Mesenchymal stem cell (in vitro differentiated cells and primary cell): ENCODE results near the gene KHSRP.
A peak's percentile ranks its signal among the peaks of the same experiment; 100 is the strongest.

Experiments used
- DNase-seq: peaks from one replicate; pipeline ENCODE4 v3.0.0-alpha.2; 2013
- H2AFZ ChIP-seq: one replicate; pipeline ENCODE4 v1.6.1; 2013; ENCODE audit warnings: low read depth, mild to moderate bottlenecking, control low read depth, inconsistent platforms, low read length, moderate library complexity
- H2AK5ac ChIP-seq: 2 replicates; pipeline ENCODE4 v1.6.1; 2013; ENCODE audit warnings: low read length, moderate library complexity, mild to moderate bottlenecking, inconsistent platforms; ENCODE audit not compliant: severe bottlenecking
- H2BK120ac ChIP-seq: one replicate; pipeline ENCODE4 v1.6.1; 2013; ENCODE audit warnings: low read depth, mild to moderate bottlenecking, inconsistent platforms, low read length, moderate library complexity
- H2BK12ac ChIP-seq, 2 experiments: one replicate each; pipeline ENCODE4 v1.6.1; 2013; ENCODE audit warnings: inconsistent platforms in 2 of 2, low read length in 2 of 2, mild to moderate bottlenecking in 2 of 2, moderate library complexity in 2 of 2, control low read depth in 1 of 2
- H2BK15ac ChIP-seq: one replicate; pipeline ENCODE4 v1.6.1; 2013; ENCODE audit warnings: mild to moderate bottlenecking, low read depth, inconsistent platforms; ENCODE audit not compliant: poor library complexity, severe bottlenecking
- H2BK5ac ChIP-seq: 2 replicates; pipeline ENCODE4 v1.6.1; 2013; ENCODE audit warnings: low read depth, mild to moderate bottlenecking, low read length, control low read depth, inconsistent platforms; ENCODE audit not compliant: poor library complexity, severe bottlenecking
- H3K14ac ChIP-seq, 2 experiments: one replicate each; pipeline ENCODE4 v1.6.1; 2013; ENCODE audit warnings: inconsistent platforms in 2 of 2, low read length in 2 of 2, control low read depth in 1 of 2, mild to moderate bottlenecking in 1 of 2, moderate library complexity in 1 of 2
- H3K18ac ChIP-seq, 2 experiments: one replicate each; pipeline ENCODE4 v1.6.1; 2013; ENCODE audit warnings: inconsistent platforms in 2 of 2, low read length in 2 of 2, control low read depth in 1 of 2, low read depth in 1 of 2, mild to moderate bottlenecking in 1 of 2
- H3K23ac ChIP-seq, 2 experiments: one replicate each; pipeline ENCODE4 v1.6.1; 2013; ENCODE audit warnings: inconsistent platforms in 2 of 2, low read length in 2 of 2, mild to moderate bottlenecking in 2 of 2, moderate library complexity in 2 of 2, control low read depth in 1 of 2
- H3K27ac ChIP-seq: 2 replicates; pipeline ENCODE4 v1.5.1; 2013; ENCODE audit warnings: mild to moderate bottlenecking, moderate library complexity, low read length, control low read depth, inconsistent platforms; ENCODE audit not compliant: poor library complexity, severe bottlenecking
- H3K27me3 ChIP-seq, 2 experiments: 2 replicates each; pipeline versions ENCODE4 v1.6.1 to v1.7.0; 2013; ENCODE audit warnings: low read length in 2 of 2, mild to moderate bottlenecking in 2 of 2, moderate library complexity in 2 of 2, control low read depth in 1 of 2, inconsistent platforms in 1 of 2; ENCODE audit not compliant: control insufficient read depth in 1 of 2, insufficient read depth in 1 of 2
- H3K36me3 ChIP-seq, 2 experiments: 2 replicates each; pipeline versions ENCODE4 v1.6.1 to v1.7.0; 2013; ENCODE audit warnings: low read length in 2 of 2, control low read depth in 1 of 2, inconsistent platforms in 1 of 2, low read depth in 1 of 2, mild to moderate bottlenecking in 1 of 2; ENCODE audit not compliant: insufficient read depth in 2 of 2, control insufficient read depth in 1 of 2
- H3K4ac ChIP-seq, 2 experiments: one replicate each; pipeline ENCODE4 v1.6.1; 2013; ENCODE audit warnings: inconsistent platforms in 2 of 2, low read length in 2 of 2, mild to moderate bottlenecking in 2 of 2, moderate library complexity in 2 of 2, control low read depth in 1 of 2, low read depth in 1 of 2
- H3K4me1 ChIP-seq: 2 replicates; pipeline ENCODE4 v1.6.1; 2013; ENCODE audit warnings: low read depth, low read length, control low read depth; ENCODE audit not compliant: control insufficient read depth, insufficient read depth
- H3K4me2 ChIP-seq: 2 replicates; pipeline ENCODE4 v1.6.1; 2013; ENCODE audit warnings: low read length, mild to moderate bottlenecking, inconsistent platforms; ENCODE audit not compliant: poor library complexity, severe bottlenecking
- H3K4me3 ChIP-seq, 2 experiments: 2 replicates each; pipeline versions ENCODE4 v1.5.1 to v1.7.0; 2013; ENCODE audit warnings: low read length in 2 of 2, mild to moderate bottlenecking in 2 of 2, control low read depth in 1 of 2, low read depth in 1 of 2; ENCODE audit not compliant: insufficient read depth in 1 of 2
- H3K79me1 ChIP-seq: replicated peaks from 2 replicates; pipeline ENCODE4 v1.6.1; 2013; ENCODE audit warnings: mild to moderate bottlenecking, control low read depth, low read length, inconsistent platforms; ENCODE audit not compliant: poor library complexity, severe bottlenecking
- H3K9ac ChIP-seq: 2 replicates; pipeline ENCODE4 v1.7.0; 2013; ENCODE audit warnings: mild to moderate bottlenecking, low read length, moderate library complexity
- H3K9me3 ChIP-seq: 2 replicates; pipeline ENCODE4 v1.7.0; 2013; ENCODE audit warnings: mild to moderate bottlenecking, low read length; ENCODE audit not compliant: control insufficient read depth
- H4K8ac ChIP-seq: one replicate; pipeline ENCODE4 v1.6.1; 2013; ENCODE audit warnings: inconsistent platforms, mild to moderate bottlenecking, low read length, moderate library complexity
- H4K91ac ChIP-seq: one replicate; pipeline ENCODE4 v1.6.1; 2013; ENCODE audit warnings: mild to moderate bottlenecking, low read length, inconsistent platforms
- WGBS: methylation state at CpG from one replicate; pipeline ENCODE4 v1.1.7; 2013; ENCODE audit warnings: mixed read lengths; 5-methylcytosine and 5-hydroxymethylcytosine counted together

Gene KHSRP

DNA sequence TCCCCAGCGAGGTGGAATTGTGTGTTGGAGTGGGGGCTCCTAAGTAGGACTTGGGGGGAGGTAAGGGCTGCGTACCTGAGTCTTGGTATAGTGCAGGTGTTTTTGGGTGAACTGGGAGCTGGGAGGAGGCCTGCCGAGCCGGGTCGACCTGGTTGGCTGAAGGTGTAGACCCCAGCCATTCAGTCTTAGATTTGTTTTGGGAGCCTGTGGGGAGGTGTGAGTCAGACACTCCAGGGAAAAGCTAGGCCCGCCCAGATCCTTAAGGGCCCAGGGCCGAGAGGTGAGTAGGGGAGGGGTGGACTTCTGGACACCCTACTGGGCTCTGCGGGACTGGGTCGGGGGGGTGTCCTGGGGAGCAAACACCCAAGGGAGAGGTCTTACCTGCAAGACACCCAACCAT lies 40.4 kb upstream of the KHSRP start:
- H2BK120ac ChIP-seq, result no peak overlapping the region
- H3K18ac ChIP-seq, result no peak overlapping the region

DNA sequence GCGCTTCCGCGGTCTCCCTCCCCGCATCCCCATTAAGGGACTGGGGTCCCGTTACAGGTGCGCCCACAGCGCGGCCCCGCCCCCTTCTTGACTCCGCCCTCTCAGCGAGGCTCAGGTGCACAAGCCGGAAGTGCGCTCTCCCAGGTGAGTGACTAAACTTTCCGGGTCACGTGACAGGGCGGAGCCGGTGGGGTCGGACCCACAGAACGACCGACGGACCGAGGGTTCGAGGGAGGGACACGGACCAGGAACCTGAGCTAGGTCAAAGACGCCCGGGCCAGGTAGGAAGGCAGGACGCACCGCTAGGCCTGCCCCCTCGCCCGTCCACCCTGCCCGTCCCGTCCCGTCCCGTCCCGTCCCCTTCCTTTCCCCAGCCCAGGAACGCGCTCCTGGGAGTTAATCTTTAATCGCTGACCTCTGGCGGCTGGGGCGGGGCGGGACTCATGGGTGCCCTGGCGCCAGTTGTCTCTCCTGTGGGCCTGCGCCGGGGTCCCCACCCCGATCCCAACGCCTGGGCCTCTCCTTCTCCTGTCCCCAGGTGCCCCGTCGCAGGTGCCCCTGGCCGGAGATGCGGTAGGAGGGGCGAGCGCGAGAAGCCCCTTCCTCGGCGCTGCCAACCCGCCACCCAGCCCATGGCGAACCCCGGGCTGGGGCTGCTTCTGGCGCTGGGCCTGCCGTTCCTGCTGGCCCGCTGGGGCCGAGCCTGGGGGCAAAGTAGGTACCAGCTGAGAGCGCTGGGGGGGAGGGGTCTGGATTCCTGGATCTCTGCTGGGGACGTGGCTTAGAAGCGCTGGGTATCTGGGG lies 39.7 kb upstream of the KHSRP start, which contains the start of gene CRB3:
Gene CRB3, plus strand, starts transcription at position 202 of the 804 bp plus-strand sequence. Its CDS starts 431 bp downstream, at position 633.
- H3K4me3 ChIP-seq, result peak within 1 kb of the TSS in 1 of 2 experiments; percentile 62
- H3K14ac ChIP-seq, result peak within 1 kb of the TSS in 1 of 2 experiments; percentile 26
- H4K91ac ChIP-seq, result no peak within 1 kb of the TSS
- H3K27me3 ChIP-seq, result peaks cover 4 to 56% of the 10 kb centered on the region in 2 experiments
- H3K4me2 ChIP-seq, result peak within 1 kb of the TSS; percentile 67
- H3K4me1 ChIP-seq, result peaks cover 18% of the 10 kb centered on the region
- H4K8ac ChIP-seq, result no peak within 1 kb of the TSS
- peaks cover 1% of the 10 kb centered on the region for H3K79me1 ChIP-seq
- peak within 1 kb of the TSS; percentile 33 for H2BK5ac ChIP-seq
- H3K4ac ChIP-seq, result no peak within 1 kb of the TSS
- H2AK5ac ChIP-seq, result peak within 1 kb of the TSS; percentile 41
- no peak within 1 kb of the TSS for H2BK15ac ChIP-seq
- 3% methylated on average over 59 of the region's 65 CpGs for WGBS
- H3K9ac ChIP-seq, result no peak within 1 kb of the TSS
- no peak within 1 kb of the TSS for H3K23ac ChIP-seq
- H3K36me3 ChIP-seq, result peaks cover 0 to 19% of the 10 kb centered on the region in 2 experiments
- no peak for DNase-seq
- no peak within 1 kb of the TSS for H3K27ac ChIP-seq
- H3K18ac ChIP-seq, result no peak within 1 kb of the TSS
- H2BK120ac ChIP-seq, result no peak within 1 kb of the TSS
- H2BK12ac ChIP-seq, result no peak within 1 kb of the TSS
- H3K9me3 ChIP-seq, result no peaks in the 10 kb centered on the region
- no peak within 1 kb of the TSS for H2AFZ ChIP-seq

More for the DNA sequence above, 40.4 kb upstream of the KHSRP start:
- Histone ChIP-seq H3K79me1 (no peaks in the 10 kb centered on the region), H2BK12ac (no peak overlapping the region), H2BK5ac (no peak overlapping the region), H3K27me3 (peaks cover 4 to 57% of the 10 kb centered on the region in 2 experiments), H3K4me1 (peaks cover 17% of the 10 kb centered on the region), H2BK15ac (no peak overlapping the region), H3K4ac (no peak overlapping the region), H2AFZ (no peak overlapping the region), H3K36me3 (peaks cover 0 to 19% of the 10 kb centered on the region in 2 experiments), H3K9ac (no peak overlapping the region), H3K4me2 (peak overlapping the region; percentile 67), H3K9me3 (no peaks in the 10 kb centered on the region), H3K23ac (no peak overlapping the region), H3K27ac (no peak overlapping the region), H3K14ac (no peak overlapping the region), H3K4me3 (no peak overlapping the region), H2AK5ac (peak overlapping the region; percentile 29), H4K91ac (no peak overlapping the region), H4K8ac (no peak overlapping the region)
- DNase-seq, result no peak
- WGBS, result 47% methylated on average over 9 of the region's 9 CpGs

DNA sequence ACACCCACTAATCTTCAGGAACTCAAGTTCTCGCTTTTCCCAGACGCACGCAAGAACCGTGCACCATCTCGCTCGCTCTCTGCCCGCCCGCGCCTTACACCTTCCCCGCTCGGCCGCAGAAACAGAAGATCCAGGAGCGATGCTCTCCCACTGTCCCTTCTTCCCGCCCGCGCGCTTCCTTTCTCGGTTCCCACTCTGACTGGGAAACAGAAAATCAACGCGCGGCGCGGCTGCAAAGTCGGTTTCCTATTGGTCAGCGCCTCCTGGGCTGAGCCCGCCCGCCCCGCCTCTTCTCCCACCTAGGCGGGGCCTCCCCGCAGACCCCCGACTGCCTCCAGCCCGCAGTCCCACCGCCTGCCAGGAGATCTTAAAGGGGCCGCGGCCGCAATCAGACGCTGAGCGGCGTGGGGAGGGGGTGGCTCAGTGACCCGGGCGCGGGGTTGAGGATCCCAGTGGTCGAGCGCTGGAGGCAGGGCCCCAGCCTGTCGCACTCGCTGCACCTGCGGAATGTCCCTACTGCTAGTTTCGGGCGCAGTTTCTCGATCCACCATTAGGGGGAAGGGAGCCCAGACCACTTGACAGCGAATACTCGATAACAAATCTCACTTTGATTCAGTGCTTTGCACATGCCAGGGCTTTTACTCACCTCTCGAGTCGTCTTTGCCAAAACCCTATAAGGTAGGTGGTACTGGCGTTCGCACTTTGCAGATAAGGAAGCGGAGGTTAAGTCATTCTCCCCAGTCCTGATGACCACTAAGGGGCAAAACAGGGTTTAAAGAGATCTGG lies 35.7 kb upstream of the KHSRP start:
- Histone ChIP-seq H3K27ac (peak overlapping the region; percentile 83), H2BK15ac (no peak overlapping the region), H3K14ac (peak overlapping the region in 1 of 2 experiments; percentile 75), H3K27me3 (peaks cover 0 to 23% of the 10 kb centered on the region in 2 experiments), H3K79me1 (peaks cover 21% of the 10 kb centered on the region), H3K9ac (peak overlapping the region; percentile 72), H4K91ac (no peak overlapping the region), H2BK120ac (no peak overlapping the region), H3K9me3 (peaks cover 1% of the 10 kb centered on the region), H3K18ac (peak overlapping the region in 1 of 2 experiments; percentile 86), H2BK5ac (peak overlapping the region; percentile 8), H2AFZ (peak overlapping the region; percentile 97), H3K36me3 (peaks cover 4 to 17% of the 10 kb centered on the region in 2 experiments), H2AK5ac (peak overlapping the region; percentile 55), H3K4ac (peak overlapping the region in 1 of 2 experiments; percentile 63), H3K4me3 (peak overlapping the region; percentile 78 to 88), H3K4me1 (peaks cover 34% of the 10 kb centered on the region), H2BK12ac (peak overlapping the region in 1 of 2 experiments; percentile 83), H3K4me2 (peak overlapping the region; percentile 99), H4K8ac (no peak overlapping the region), H3K23ac (no peak overlapping the region)
- WGBS, result under 1% methylated on average over 48 of the region's 57 CpGs
- peak; percentile 99 for DNase-seq
